Right ventricle myocardium inferior (tissue), 1 donor: ENCODE measurements around the gene DNAH17. TPM values are rescaled to one million over a fixed set of nuclear protein-coding genes. Genes with fewer than 3 reads are reported as not detected.

ENCODE experiments used
- ATAC-seq: fragments of 200-7000 bp; cut with Tn5 transposase; one replicate; pipeline ENCODE4 v1.9.1; 2020; ENCODE audit warnings: mild to moderate bottlenecking, moderate library complexity
- DNase-seq: peaks from one replicate; pipeline ENCODE4 v3.0.0; 2021; ENCODE audit errors: missing footprints
- intact Hi-C: fragments of 100-400 bp; cut with DNase I; formaldehyde crosslinking; loops from one replicate; pipeline ENCODE4 v1.11.0; 2022
- total RNA-seq: library from RNA; stranded (reverse); fragmentation: NEBNext Ultra II Directional; extraction: Animal tissue kit (Norgen Biotek cat#: 25700); gene quantifications from one replicate; pipeline ENCODE4 v1.2.1, GENCODE V29; 2021
- donor health status: DM: no; HTN: yes; CAD: no; lungs with severe emphysema.

The DNAH17 gene
- total RNA-seq, 1 donor from 2014 or later, result not detected

- ATAC-seq (peak; percentile 57), DNase-seq (no peak)
- intact Hi-C loops, result no loop called here
These were observed 42.5 kb downstream of the DNAH17 start for GRCh38 chr17:78534492-78535272.

- DNase-seq (no peak), ATAC-seq (no peak)
- intact Hi-C loops, result no loop called here
These were observed 44.1 kb downstream of the DNAH17 start for GRCh38 chr17:78532922-78533640.

GRCh38 chr17:78532311-78532710 is 44.9 kb downstream of the DNAH17 start:
- DNase-seq, result no peak
- ATAC-seq, result no peak
- intact Hi-C loops, result no loop called here

- intact Hi-C loops, result no loop called here
- ATAC-seq, result no peak
- no peak for DNase-seq
These were observed 46.5 kb downstream of the DNAH17 start for GRCh38 chr17:78530675-78531074.

GRCh38 chr17:78529871-78530670 is 47.1 kb downstream of the DNAH17 start:
- intact Hi-C loops, result no loop called here
- no peak for DNase-seq
- no peak for ATAC-seq

GRCh38 chr17:78529251-78529650 is 47.9 kb downstream of the DNAH17 start:
- DNase-seq (no peak), ATAC-seq (no peak)
- intact Hi-C loops, result no loop called here

GRCh38 chr17:78528541-78528940 is 48.7 kb downstream of the DNAH17 start:
- DNase-seq, result no peak
- no peak for ATAC-seq
- intact Hi-C loops, result no loop called here

- ATAC-seq, result no peak
These were observed 49.9 kb downstream of the DNAH17 start for GRCh38 chr17:78527345-78527744.

GRCh38 chr17:78526231-78527025 is 50.8 kb downstream of the DNAH17 start:
- DNase-seq (no peak), ATAC-seq (no peak)
- intact Hi-C loops, result no loop called here

More at GRCh38 chr17:78527345-78527744, 49.9 kb downstream of the DNAH17 start:
- intact Hi-C loops, result no loop called here
- DNase-seq, result no peak

- DNase-seq (no peak), ATAC-seq (no peak)
- intact Hi-C loops, result no loop called here
These were observed 51.6 kb downstream of the DNAH17 start for GRCh38 chr17:78525511-78526160.

- intact Hi-C loops, result no loop called here
- no peak for ATAC-seq
- no peak for DNase-seq
These were observed 52.2 kb downstream of the DNAH17 start for GRCh38 chr17:78524870-78525510.

- DNase-seq (no peak), ATAC-seq (no peak)
- intact Hi-C loops, result no loop called here
These were observed 53.1 kb downstream of the DNAH17 start for GRCh38 chr17:78523934-78524655.

- intact Hi-C loops, result no loop called here
- ATAC-seq, result no peak
- DNase-seq, result no peak
These were observed 55.0 kb downstream of the DNAH17 start for GRCh38 chr17:78522031-78522809.

- intact Hi-C loops, result no loop called here
- DNase-seq (no peak), ATAC-seq (peak; percentile 87)
These were observed 59.8 kb downstream of the DNAH17 start for GRCh38 chr17:78517421-78517820.

- DNase-seq, result no peak
- ATAC-seq, result peak; percentile 56
- intact Hi-C loops, result no loop called here
These were observed 61.7 kb downstream of the DNAH17 start for GRCh38 chr17:78515480-78515879.

- DNase-seq (no peak), ATAC-seq (no peak)
- intact Hi-C loops, result no loop called here
These were observed 62.7 kb downstream of the DNAH17 start for GRCh38 chr17:78514521-78514920.
